GM18507 (cell line): Measurements from ENCODE around the gene TSKS.
A peak's percentile ranks its signal among the peaks of the same experiment; 100 is the strongest.

Experiments used
- DNase-seq: peaks from one replicate; pipeline ENCODE4 v3.0.0; 2011; ENCODE audit warnings: low read depth; ENCODE audit not compliant: insufficient read length; ENCODE audit errors: extremely low spot score
- FAIRE-seq: peaks from 2 replicates; lab custom pipeline; 2011; peaks lifted over from hg19 to GRCh38; lab: Jason Lieb, UNC

Gene TSKS

DNA sequence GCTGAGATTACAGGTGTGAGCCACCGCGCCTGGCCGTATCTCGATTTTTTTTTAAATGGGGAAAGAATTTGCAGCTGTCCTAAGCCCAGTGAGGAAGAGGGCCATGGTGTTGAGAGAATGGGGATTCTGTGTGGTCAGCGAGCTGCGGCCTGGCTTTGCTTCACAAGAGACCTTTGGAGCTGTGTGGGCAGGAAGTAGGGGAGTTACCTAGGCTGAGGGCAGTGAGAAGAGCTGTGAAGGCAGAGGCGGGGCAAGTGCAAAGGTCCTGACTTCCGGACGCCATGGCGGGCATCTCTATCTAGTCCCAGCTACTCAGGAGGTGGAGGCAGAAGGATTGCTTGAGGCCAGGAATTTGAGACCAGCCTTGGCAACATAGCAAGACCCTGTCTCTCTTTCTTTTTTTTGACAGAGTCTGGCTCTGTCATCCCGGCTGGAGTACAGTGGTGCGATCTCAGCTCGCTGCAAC lies 8.6 kb upstream of the TSKS start:
- FAIRE-seq (no peak), DNase-seq (no peak)

DNA sequence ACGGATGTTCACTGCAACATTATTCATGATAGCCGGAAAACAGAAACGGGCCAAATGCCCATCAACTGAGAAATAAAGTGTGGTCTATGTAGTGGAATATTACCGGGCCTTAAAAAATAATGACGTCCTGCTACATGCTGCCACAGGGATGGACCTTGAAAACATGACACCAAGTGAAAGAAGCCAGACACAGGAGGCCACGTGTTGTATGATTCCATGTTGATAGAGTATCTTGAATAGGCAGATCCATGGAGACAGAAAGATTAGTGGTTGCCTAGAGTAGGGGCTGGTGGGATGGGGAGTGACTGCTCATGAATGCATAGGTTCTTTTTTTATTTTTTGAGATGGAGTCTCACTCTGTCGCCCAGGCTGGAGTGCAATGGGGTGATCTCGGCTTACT lies 7.4 kb upstream of the TSKS start:
- DNase-seq: no peak
- FAIRE-seq: no peak

DNA sequence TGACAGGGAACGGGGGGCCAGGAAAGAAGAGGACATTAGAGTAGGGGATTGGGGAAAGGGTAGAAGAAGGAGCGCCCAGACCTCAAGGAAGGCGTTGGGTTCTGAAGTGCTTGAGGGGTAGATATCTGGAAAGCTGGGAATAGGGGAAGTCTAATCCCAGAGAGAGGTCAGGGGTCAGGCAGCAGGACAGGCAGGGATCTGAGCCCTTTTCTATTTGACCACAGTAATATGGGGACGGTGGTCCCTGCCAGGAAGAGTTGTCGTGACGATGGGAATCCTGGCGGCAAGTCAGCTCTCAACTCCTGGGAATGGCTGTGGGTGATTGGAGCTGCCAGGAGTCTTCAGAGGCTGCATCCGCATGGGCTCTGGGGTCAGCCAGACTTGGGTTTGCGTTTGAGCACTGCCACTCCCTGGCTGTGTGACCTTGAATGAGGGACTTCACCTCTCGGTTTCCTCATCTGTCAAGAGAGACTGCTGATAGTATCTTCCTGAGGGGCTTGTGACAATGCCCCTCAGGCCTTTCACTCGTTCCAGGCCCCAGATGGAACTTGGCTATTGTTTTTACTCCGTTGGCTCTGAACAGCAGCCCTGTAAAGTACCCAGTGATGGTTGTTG lies 5.0 kb upstream of the TSKS start:
- FAIRE-seq (no peak), DNase-seq (no peak)

- FAIRE-seq (no peak), DNase-seq (no peak)
Observed at GRCh38 chr19:49767381-49767780, 4.3 kb upstream of the TSKS start.

DNA sequence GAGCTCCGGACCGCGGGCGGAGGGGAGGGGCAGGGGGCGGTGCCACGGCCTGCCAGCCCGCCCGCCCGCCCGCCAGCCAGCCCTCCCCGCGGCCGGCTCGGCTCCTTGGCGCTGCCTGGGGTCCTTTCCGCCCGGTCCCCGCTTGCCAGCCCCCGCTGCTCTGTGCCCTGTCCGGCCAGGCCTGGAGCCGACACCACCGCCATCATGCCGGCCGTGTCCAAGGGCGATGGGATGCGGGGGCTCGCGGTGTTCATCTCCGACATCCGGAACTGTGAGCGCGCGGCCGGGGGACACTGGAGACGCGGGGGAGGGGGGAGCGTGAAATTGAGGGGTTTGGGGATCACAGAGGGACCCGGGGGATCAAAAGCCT lies 3.8 kb upstream of the TSKS start, which contains the start of gene AP2A1:
Gene AP2A1, plus strand, starts transcription at position 72 of the 370 bp plus-strand sequence. Its CDS starts 133 bp downstream, at position 205.
- FAIRE-seq: no peak
- DNase-seq: no peak

GRCh38 chr19:49766007-49766929 lies 3.2 kb upstream of the TSKS start:
- peak; percentile 100 for DNase-seq
- FAIRE-seq: peak; percentile 100

DNA sequence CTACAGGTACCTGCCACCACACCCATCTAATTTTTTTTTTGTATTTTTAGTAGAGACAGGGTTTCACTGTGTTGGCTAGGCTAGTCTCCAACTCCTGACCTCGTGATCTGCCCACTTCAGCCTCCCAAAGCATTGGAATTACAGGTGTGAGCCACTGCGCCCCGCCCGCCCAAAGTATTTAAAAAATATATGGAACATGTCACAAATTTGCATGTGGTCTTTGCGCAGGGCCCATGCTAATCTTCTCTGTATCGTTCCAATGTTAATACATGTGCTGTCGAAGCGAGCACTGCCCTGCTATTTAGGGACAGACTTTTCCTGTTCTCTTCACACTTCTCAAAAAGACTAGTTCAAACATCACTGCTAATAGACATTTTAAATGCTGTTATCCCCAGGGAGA lies 1.2 kb upstream of the TSKS start:
- no peak for FAIRE-seq
- no peak for DNase-seq

DNA sequence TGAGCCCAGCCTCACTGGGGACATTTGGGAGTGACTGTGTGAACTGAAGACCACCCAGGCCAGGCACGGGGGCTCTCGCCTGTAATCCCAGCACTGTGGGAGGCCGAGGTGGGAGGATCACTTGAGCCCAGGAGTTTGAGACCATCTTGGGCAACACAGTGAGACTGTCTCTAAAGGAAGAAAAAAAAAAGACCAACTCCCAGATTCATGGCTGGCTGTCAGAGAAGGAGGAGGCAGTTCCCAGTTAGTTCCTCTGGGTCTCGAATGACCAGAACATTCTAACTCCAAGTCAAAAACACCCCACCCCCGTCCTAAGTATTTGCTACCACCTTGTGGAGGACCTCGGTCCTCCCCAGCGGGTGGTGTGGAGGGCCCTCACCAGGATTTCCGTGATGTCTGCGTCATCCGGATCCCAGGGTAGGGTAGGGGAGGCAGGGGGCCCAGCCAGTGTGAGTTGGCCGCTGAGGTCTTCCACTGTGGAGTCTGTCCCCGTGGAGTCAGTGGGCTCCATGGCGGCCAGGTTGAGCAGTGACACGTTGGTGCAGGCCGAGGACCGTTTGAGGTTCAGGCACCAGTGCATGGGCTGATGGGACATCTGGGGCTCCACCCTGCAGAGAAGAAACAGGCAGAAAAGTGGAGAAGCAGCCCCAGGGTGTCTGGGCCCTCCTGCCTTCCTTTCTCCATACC lies 1.3 kb downstream of the TSKS start:
- FAIRE-seq (no peak), DNase-seq (no peak)

DNA sequence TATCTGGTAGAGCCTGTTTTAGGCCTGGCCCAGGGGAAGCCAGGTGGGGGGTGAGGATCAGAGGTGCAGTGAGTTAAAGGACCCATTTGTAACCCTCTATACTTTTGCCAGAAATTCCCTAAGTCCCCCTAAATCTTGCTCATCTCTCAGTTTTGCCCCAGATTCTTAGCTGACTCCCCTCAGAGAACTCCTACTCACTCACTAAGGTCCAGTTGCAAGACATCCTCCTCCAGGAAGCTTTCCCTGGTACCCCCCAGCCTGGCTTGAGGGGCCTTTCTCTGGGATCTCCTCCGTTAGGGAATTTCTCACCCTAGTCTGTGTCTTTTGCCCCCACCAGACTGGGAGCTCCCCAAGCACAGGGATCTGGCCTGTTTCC lies 1.9 kb downstream of the TSKS start:
- no peak for FAIRE-seq
- DNase-seq: no peak

DNA sequence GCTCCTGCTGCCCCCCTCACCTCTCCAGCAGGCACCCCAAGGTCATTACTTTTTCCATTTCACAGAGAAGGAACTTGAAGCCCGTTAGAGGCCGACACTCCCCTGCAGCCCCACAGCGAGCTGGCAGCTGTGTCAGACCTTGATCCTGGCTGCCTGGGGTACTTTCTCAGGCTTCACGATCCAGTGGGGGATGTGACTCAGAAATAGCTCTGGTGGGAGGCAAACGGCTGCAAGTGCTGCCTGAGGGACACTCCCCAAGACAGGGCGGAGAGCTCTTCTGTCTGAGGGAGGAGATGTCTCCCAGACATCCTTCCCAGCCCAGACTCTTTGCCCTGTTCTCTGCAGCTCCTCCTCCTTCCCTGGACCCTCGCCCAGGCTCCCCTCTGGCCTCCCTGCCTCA lies 4.8 kb downstream of the TSKS start:
- DNase-seq: no peak
- FAIRE-seq: no peak

GRCh38 chr19:49755956-49756355 lies 7.2 kb downstream of the TSKS start:
- DNase-seq: no peak
- FAIRE-seq: no peak

GRCh38 chr19:49752701-49753100 lies 10.4 kb downstream of the TSKS start:
- FAIRE-seq (no peak), DNase-seq (no peak)

DNA sequence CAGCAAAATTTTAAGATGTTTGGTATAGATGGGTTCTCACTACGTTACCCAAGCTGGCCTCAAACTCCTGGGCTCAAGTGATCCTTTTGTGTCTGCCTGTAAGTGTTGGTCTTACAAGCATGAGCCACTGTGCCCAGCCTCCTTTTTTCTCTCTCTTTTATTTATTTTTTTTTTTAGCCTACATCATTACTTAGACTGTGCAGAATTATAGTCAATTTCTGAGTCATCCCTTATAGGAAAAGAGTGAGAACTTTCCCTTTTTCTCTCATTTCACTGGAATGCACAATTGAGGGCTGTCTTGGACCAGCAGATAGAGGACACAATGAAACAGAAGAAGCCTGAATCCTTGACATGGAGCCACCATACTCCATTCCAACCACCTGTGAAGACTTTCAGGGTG lies 13.3 kb downstream of the TSKS start:
- FAIRE-seq (no peak), DNase-seq (no peak)

GRCh38 chr19:49749055-49749716 lies 13.9 kb downstream of the TSKS start:
- no peak for FAIRE-seq

GRCh38 chr19:49746206-49746958 lies 16.7 kb downstream of the TSKS start:
- no peak for DNase-seq
- no peak for FAIRE-seq

More at GRCh38 chr19:49749055-49749716, 13.9 kb downstream of the TSKS start:
- DNase-seq: no peak

DNA sequence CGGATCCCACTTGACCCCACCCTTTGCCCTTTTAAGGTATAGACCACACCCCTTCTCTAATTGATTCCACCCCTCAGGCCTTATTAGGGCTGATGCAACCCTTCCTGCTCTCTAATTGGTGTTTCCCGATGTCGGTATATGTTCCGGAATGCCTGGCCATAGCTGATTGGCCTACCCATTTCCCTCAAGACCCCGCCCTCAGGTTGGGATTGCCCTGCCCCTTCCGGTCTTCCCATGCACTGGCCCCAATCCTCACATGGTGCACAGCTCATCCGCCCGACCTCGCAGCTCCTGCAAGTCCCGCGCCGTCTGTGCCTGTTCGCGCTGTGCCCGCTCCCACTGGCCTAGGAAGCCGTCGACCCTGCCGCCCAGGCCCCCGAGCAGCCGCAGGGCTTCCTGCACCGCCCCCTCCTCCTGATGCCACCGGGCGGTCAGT lies 18.1 kb downstream of the TSKS start:
- no peak for FAIRE-seq
- no peak for DNase-seq

DNA sequence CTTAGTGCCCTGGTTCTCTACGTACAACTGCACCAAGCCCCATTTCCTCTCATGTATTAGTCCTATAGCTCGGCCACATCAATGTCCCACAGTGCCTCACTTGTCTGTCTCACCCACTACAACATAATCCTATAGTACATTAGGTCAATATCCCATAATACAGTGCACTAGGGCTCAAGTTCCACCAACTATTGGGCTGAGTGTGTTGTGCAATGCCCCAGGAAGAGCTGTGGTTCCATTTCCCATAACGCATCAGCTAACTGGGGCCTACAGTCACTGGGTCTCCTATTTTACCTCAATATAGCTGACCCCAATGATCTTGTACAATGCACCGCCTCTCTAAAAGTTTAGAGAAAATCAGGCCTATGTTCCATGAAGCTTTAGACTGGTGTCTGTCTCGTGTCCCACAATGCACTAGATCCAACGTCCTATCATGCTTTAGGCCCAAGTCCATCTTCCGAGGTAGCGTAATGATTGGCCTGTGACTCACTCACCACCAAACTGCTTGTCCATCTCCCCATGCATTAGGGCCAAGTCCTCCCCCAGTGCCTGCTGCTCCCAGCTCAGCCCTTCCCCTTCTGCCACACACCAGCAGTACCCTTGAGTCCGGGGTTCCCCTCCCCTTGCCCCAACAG lies 21.8 kb downstream of the TSKS start:
- DNase-seq (no peak), FAIRE-seq (no peak)

- FAIRE-seq (no peak), DNase-seq (no peak)
Observed at GRCh38 chr19:49739933-49740332, 23.2 kb downstream of the TSKS start.

- DNase-seq (no peak), FAIRE-seq (no peak)
Observed at GRCh38 chr19:49739098-49739497, 24.0 kb downstream of the TSKS start.
